GM12891 (cell line): ENCODE measurements around the gene SHC1.

Experiments
- DNase-seq: peaks from one replicate; pipeline ENCODE4 v3.0.0; 2011; ENCODE audit warnings: low spot score; ENCODE audit not compliant: insufficient read length
- FAIRE-seq: peaks from 2 replicates; lab custom pipeline; 2011; peaks lifted over from hg19 to GRCh38; lab: Jason Lieb, UNC
- PAX5 ChIP-seq: IDR thresholded peaks from 2 replicates; pipeline ENCODE4 v1.6.1; 2011; ENCODE audit warnings: low read length, moderate library complexity, mild to moderate bottlenecking; ENCODE audit not compliant: insufficient read depth, severe bottlenecking
- POLR2A ChIP-seq: IDR thresholded peaks from 2 replicates; pipeline ENCODE4 v1.6.1; 2011; ENCODE audit warnings: low read depth, low read length, control low read depth
- POLR2AphosphoS5 ChIP-seq: IDR thresholded peaks from 2 replicates; pipeline ENCODE4 v1.6.1; 2011; ENCODE audit warnings: low read depth, low read length, control low read depth
- POU2F2 ChIP-seq: IDR thresholded peaks from 2 replicates; pipeline ENCODE4 v1.6.1; 2011; ENCODE audit warnings: low read depth, mild to moderate bottlenecking, control low read depth, low read length, moderate library complexity
- SPI1 ChIP-seq: IDR thresholded peaks from 2 replicates; pipeline ENCODE4 v1.6.1; 2011; ENCODE audit warnings: low read depth, low read length, control low read depth
- TAF1 ChIP-seq: IDR thresholded peaks from 2 replicates; pipeline ENCODE4 v1.6.1; 2011; ENCODE audit warnings: low read depth, low read length, control low read depth

SHC1 gene

GRCh38 chr1:154958681-154959425, 11.7 kb downstream of the SHC1 start:
- DNase-seq (no peak), FAIRE-seq (no peak)
- TF ChIP-seq POLR2A (no peak), TAF1 (no peak), POU2F2 (no peak), SPI1 (no peak), POLR2AphosphoS5 (no peak), PAX5 (no peak)

GRCh38 chr1:154958036-154958435, 12.5 kb downstream of the SHC1 start:
- no peak for DNase-seq
- no peak for FAIRE-seq
- TF ChIP-seq SPI1: no peak
- no peak for TF ChIP-seq POLR2AphosphoS5
- TF ChIP-seq POU2F2: no peak
- no peak for TF ChIP-seq PAX5
- TF ChIP-seq POLR2A: no peak
- no peak for TF ChIP-seq TAF1

GRCh38 chr1:154957091-154957657, 13.4 kb downstream of the SHC1 start:
- TF ChIP-seq PAX5 (no peak), SPI1 (no peak), POLR2A (no peak), TAF1 (no peak), POLR2AphosphoS5 (no peak), POU2F2 (no peak)
- DNase-seq (no peak), FAIRE-seq (no peak)

DNA sequence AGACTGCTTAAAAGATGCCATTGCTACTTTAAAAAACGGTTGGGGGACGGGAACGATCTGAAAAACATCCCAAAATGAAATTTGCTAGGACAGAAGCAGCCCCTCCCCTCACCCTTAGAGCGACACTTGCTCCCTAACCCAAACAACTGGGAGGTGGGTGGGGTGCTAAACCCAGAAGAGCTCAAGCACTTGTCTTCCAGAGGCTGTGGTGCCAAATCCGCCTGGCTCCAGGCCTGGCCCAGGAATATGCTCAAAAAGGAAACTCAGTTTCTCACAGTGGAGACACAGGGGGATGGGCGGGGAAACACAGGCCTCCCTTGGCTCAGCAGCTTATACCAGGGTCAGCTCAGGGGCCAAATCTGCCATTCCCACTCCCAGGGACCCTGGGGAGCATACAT, 14.0 kb downstream of the SHC1 start:
- no peak for FAIRE-seq
- no peak for TF ChIP-seq SPI1
- no peak for TF ChIP-seq TAF1
- no peak for DNase-seq

DNA sequence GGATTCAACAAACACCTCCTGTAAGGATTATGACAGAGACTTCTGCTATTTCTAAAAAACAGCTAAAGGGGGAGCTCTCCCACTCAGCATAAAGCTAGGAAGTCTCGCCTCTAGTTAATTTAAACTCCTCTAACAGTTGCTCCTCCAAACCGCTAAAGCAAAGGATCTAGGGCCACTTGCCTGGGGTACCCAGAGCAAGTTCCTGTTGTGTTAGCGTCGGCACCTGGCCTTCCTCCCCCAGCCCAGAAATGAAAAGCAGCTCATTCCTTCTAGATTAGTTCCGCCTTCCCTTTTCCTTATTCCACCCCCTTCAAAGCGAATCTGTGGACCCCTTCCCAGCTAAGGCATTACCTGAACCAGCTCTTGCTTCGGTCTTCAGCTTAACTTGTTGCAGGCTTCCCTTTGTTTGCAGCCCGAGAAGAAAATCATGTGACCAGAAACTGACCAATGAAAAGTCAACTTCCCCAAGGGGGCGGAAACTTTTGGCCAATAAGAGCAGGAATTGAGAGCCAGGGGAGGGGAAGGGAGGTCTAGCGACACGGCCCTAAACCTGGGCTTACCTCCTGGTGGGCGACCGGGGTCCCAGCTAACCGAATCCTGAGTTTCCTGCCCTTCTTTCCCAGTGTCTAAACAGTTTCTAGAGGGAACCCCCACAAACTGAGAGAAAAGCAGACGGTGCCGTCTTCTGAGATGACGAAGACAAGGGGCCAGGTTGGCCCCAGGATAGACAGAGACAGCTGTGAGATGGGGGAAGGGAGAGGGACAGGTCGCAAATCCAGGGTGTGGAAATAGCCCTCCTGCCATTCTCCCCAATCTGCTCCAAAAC, 14.6 kb downstream of the SHC1 start, which contains the start of gene PBXIP1:
Gene PBXIP1 (minus strand): TSS at position 382 of the 826 bp plus-strand sequence. CDS start 2,378 bp downstream, outside the sequence.
- FAIRE-seq (peak; percentile 84), DNase-seq (peak; percentile 84)

DNA sequence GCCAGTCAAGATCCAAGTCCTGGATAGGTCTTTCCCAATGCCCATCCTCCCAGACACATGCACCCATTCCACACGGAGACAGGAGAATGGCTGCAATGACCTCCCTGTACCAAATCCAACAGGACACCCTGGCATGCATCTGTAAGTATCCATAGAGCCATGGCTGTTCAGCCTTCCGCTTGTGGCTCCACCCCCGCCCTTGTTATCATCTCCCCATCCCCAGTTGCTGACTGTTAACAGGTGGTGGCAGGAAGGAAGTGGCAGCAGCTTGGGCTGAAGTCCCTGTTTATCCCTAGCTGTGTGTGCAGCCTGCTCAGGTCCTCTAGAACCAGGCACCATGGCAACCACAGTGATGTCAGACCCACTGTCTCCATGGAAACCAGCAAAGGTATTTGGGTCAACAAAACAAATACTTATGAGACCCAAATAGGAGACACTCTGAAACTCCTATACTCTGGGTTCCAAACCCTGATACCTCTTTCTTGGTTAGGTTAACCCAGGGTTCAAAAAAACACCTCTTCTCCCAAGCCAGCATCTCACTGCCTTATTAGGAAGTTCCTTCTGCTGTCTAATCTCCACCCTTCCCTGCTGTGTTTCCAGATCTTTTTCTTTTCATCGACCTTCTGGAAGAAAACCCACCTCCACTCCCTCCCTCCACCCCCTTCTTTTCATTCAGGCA, 15.4 kb downstream of the SHC1 start:
- TF ChIP-seq TAF1 (no peak), SPI1 (peak; percentile 69)
- DNase-seq (peak; percentile 56), FAIRE-seq (peak; percentile 66)

More for the DNA sequence above, 14.6 kb downstream of the SHC1 start, which contains the start of gene PBXIP1:
- TF ChIP-seq SPI1: no peak
- TF ChIP-seq PAX5: no peak
- TF ChIP-seq TAF1: no peak
- no peak; the same call in 1 of the 2 replicates for TF ChIP-seq POLR2A
- no peak for TF ChIP-seq POU2F2
- no peak for TF ChIP-seq POLR2AphosphoS5

DNA sequence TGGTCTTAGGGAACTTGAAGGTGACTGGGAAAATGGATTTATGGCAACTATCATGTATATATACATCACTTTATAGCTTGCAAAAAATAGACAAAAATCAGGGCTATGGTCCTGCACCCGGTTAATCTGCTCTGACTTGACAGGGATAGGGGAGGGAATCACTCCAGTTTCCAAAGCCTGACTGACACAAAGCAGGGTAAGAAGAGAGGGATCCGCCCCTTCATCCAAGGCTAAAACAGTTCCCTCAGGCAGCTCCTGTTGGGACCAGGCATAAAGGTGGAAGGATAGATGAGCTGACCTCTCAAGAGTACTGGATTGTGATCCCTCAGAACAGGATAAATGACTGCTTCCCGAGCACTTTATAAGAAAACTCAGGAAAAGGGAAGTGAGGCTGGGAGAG, 16.0 kb downstream of the SHC1 start:
- TF ChIP-seq PAX5: no peak
- TF ChIP-seq SPI1: peak; percentile 29; the same call in 1 of the 2 replicates
- no peak for DNase-seq
- no peak for FAIRE-seq

- DNase-seq (no peak), FAIRE-seq (no peak)
Observed at GRCh38 chr1:154953611-154954038, 16.9 kb downstream of the SHC1 start.

DNA sequence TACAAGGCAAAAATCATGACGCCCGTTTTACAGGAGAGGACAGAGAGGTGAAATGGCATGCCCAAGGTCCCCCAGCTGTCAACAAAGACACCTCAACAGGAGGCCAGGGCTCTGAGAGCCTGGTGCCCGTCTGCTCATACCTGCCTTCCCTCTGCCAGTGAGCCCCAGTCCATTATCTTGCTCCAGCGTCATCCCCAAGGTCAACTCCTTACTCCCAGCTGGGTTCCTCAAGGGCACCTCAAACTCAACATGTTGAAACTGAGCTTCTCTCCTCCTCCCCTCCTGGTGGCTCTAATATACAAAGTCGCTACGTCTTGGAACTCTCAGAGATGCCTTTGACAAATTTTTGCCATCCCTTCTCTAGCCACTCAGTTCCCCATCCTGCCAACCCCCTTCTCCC, 17.9 kb downstream of the SHC1 start:
- TF ChIP-seq POLR2AphosphoS5: no peak
- no peak for TF ChIP-seq PAX5
- no peak for TF ChIP-seq POU2F2
- no peak for TF ChIP-seq TAF1
- no peak for TF ChIP-seq POLR2A
- FAIRE-seq (no peak), DNase-seq (no peak)

More at GRCh38 chr1:154953611-154954038, 16.9 kb downstream of the SHC1 start:
- TF ChIP-seq SPI1: no peak
- TF ChIP-seq PAX5: no peak
- TF ChIP-seq POLR2AphosphoS5: no peak
- no peak for TF ChIP-seq TAF1
- TF ChIP-seq POU2F2: no peak
- no peak for TF ChIP-seq POLR2A
